ENCODE data around the gene TRPV5. TPM values are rescaled to one million over a fixed set of nuclear protein-coding genes. Genes with fewer than 3 reads are reported as not detected.

TRPV5 gene
- total RNA-seq, 4 donors from 2014 or later = 0.31 TPM; not detected in 3

GRCh38 chr7:142950235-142950634, 16.7 kb upstream of the TRPV5 start:
- Histone ChIP-seq H3K4me3 (no peak overlapping the region), H3K27me3 (no peaks in the 10 kb centered on the region), H3K36me3 (no peaks in the 10 kb centered on the region), H3K4me1 (no peaks in the 10 kb centered on the region), H3K27ac (no peak overlapping the region), H3K9me3 (peaks cover 0 to 11% (median 0%) of the 10 kb centered on the region in 3 donors)
- no peak for TF ChIP-seq POLR2A (IDR thresholded peaks at IDR 0.05)
- TF ChIP-seq, protein P1, sequence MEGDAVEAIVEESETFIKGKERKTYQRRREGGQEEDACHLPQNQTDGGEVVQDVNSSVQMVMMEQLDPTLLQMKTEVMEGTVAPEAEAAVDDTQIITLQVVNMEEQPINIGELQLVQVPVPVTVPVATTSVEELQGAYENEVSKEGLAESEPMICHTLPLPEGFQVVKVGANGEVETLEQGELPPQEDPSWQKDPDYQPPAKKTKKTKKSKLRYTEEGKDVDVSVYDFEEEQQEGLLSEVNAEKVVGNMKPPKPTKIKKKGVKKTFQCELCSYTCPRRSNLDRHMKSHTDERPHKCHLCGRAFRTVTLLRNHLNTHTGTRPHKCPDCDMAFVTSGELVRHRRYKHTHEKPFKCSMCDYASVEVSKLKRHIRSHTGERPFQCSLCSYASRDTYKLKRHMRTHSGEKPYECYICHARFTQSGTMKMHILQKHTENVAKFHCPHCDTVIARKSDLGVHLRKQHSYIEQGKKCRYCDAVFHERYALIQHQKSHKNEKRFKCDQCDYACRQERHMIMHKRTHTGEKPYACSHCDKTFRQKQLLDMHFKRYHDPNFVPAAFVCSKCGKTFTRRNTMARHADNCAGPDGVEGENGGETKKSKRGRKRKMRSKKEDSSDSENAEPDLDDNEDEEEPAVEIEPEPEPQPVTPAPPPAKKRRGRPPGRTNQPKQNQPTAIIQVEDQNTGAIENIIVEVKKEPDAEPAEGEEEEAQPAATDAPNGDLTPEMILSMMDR (IDR thresholded peaks at IDR 0.05) = no peak
- TF ChIP-seq POLR2AphosphoS5 (IDR thresholded peaks at IDR 0.05) = no peak
- TF ChIP-seq EP300 (IDR thresholded peaks at IDR 0.05) = no peak
- no peak for ATAC-seq

DNA sequence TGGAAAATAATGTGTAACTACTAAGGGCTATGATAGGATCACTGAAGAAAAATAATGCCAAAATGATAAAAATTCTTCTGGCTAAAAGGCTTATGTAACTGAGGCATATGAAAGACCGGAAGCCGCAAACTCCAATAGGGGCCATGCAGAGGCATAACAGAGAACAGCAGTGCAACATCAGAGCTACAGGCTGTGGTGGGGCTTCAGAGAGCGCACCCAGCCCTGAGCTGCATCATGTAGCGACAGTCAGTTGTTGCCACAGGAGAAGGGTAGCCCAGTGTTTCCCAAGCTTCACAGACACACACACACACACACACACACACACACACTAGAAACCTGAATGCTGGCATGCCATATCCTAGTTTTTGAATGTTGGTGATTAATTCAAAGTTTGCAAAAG, 15.1 kb upstream of the TRPV5 start:
- no peak for TF ChIP-seq POLR2A (IDR thresholded peaks at IDR 0.05)
- no peak for TF ChIP-seq POLR2AphosphoS5 (IDR thresholded peaks at IDR 0.05)
- TF ChIP-seq, protein P1 (IDR thresholded peaks at IDR 0.05) = no peak
- TF ChIP-seq EP300 (IDR thresholded peaks at IDR 0.05) = no peak
- Histone ChIP-seq H3K4me1 (no peaks in the 10 kb centered on the region), H3K9me3 (no peaks in the 10 kb centered on the region), H3K27me3 (no peaks in the 10 kb centered on the region), H3K36me3 (no peaks in the 10 kb centered on the region), H3K27ac (no peak overlapping the region), H3K4me3 (no peak overlapping the region)
- no peak for ATAC-seq
- WGBS, 2 donors (ENCODE audit: low coverage in 1 of 2) = 89% methylated on average over 4 of the region's 4 CpGs; no CpG with 5 or more reads in 1 of the 2 donors

- Histone ChIP-seq H3K9me3 (no peaks in the 10 kb centered on the region), H3K27ac (no peak overlapping the region), H3K4me3 (no peak overlapping the region), H3K27me3 (no peaks in the 10 kb centered on the region), H3K36me3 (no peaks in the 10 kb centered on the region), H3K4me1 (no peaks in the 10 kb centered on the region)
- ATAC-seq = no peak
- TF ChIP-seq, protein P1 (IDR thresholded peaks at IDR 0.05) = no peak
- TF ChIP-seq POLR2AphosphoS5 (IDR thresholded peaks at IDR 0.05) (no peak), POLR2A (IDR thresholded peaks at IDR 0.05) (no peak), EP300 (IDR thresholded peaks at IDR 0.05) (no peak)
- WGBS, 2 donors (ENCODE audit: low coverage in 1 of 2) = 56 to 71% methylated on average over 2 to 3 of the region's 3 CpGs
These were observed 11.5 kb upstream of the TRPV5 start for GRCh38 chr7:142945001-142945400.

GRCh38 chr7:142943706-142944268, 10.2 kb upstream of the TRPV5 start:
- H3K9me3 ChIP-seq = no peaks in the 10 kb centered on the region
- no peak overlapping the region for H3K27ac ChIP-seq
- H3K4me3 ChIP-seq = no peak overlapping the region
- H3K27me3 ChIP-seq = no peaks in the 10 kb centered on the region
- H3K4me1 ChIP-seq = no peaks in the 10 kb centered on the region
- H3K36me3 ChIP-seq = no peaks in the 10 kb centered on the region
- TF ChIP-seq POLR2AphosphoS5 (IDR thresholded peaks at IDR 0.05) = no peak
- TF ChIP-seq POLR2A (IDR thresholded peaks at IDR 0.05) = no peak
- TF ChIP-seq, protein P1 (IDR thresholded peaks at IDR 0.05) = no peak
- no peak for TF ChIP-seq EP300 (IDR thresholded peaks at IDR 0.05)
- ATAC-seq = no peak
- 68 to 69% methylated on average over 3 of the region's 7 CpGs for WGBS, 2 donors (ENCODE audit: low coverage in 1 of 2)

GRCh38 chr7:142942746-142943145, 9.2 kb upstream of the TRPV5 start:
- 86% methylated on average over 2 of the region's 6 CpGs; no CpG with 5 or more reads in 1 of the 2 donors for WGBS, 2 donors (ENCODE audit: low coverage in 1 of 2)
- Histone ChIP-seq H3K9me3 (no peaks in the 10 kb centered on the region), H3K36me3 (no peaks in the 10 kb centered on the region), H3K4me1 (no peaks in the 10 kb centered on the region), H3K27me3 (no peaks in the 10 kb centered on the region), H3K4me3 (no peak overlapping the region), H3K27ac (no peak overlapping the region)
- TF ChIP-seq POLR2AphosphoS5 (IDR thresholded peaks at IDR 0.05) (no peak), POLR2A (IDR thresholded peaks at IDR 0.05) (no peak), EP300 (IDR thresholded peaks at IDR 0.05) (no peak)
- TF ChIP-seq, protein P1 (IDR thresholded peaks at IDR 0.05) = no peak
- ATAC-seq = no peak
